ENCODE measurements around the gene KDM6B. TPM values are rescaled to one million over a fixed set of nuclear protein-coding genes. Genes with fewer than 3 reads are reported as not detected.
A peak's percentile ranks its signal among the peaks of the same experiment; 100 is the strongest.
"Not testable (repeated sequence)": the region's sequence is repeated elsewhere in the genome, so short reads cannot be mapped to it uniquely, and the experiment has no call there.

KDM6B gene
- total RNA-seq, 1 donor from 2014 or later = 38.2 TPM

- Mint-ChIP-seq H3K9me3 (ENCODE audit: low read depth) (no peaks in the 10 kb centered on the region), H3K27ac (ENCODE audit: unreplicated experiment) (no peak within 1 kb of the TSS), H3K27me3 (ENCODE audit: low read depth) (no peaks in the 10 kb centered on the region), H3K4me1 (ENCODE audit: low read depth) (peaks cover 4% of the 10 kb centered on the region), H3K36me3 (ENCODE audit: low read depth) (no peaks in the 10 kb centered on the region), H3K4me3 (ENCODE audit: unreplicated experiment) (no peak within 1 kb of the TSS)
- DNase-seq (ENCODE audit: low spot score) = peak; percentile 93
- no peak for TF ChIP-seq CTCF (IDR thresholded peaks at IDR 0.05)
These were observed 23.9 kb downstream of the KDM6B start, which contains the start of gene CYB5D1 for GRCh38 chr17:7857713-7858521. Gene CYB5D1, plus strand, starts transcription at chr17:7858003. Its CDS starts 132 bp downstream, at chr17:7858135.

- DNase-seq (ENCODE audit: low spot score) = no peak
- Mint-ChIP-seq H3K36me3 (ENCODE audit: low read depth) (no peaks in the 10 kb centered on the region), H3K4me1 (ENCODE audit: low read depth) (peaks cover 4% of the 10 kb centered on the region), H3K4me3 (ENCODE audit: unreplicated experiment) (no peak overlapping the region), H3K9me3 (ENCODE audit: low read depth) (no peaks in the 10 kb centered on the region), H3K27ac (ENCODE audit: unreplicated experiment) (no peak overlapping the region), H3K27me3 (ENCODE audit: low read depth) (no peaks in the 10 kb centered on the region)
- TF ChIP-seq CTCF (IDR thresholded peaks at IDR 0.05) = peak; percentile 71
These were observed 24.4 kb downstream of the KDM6B start for GRCh38 chr17:7858522-7858810.

DNA sequence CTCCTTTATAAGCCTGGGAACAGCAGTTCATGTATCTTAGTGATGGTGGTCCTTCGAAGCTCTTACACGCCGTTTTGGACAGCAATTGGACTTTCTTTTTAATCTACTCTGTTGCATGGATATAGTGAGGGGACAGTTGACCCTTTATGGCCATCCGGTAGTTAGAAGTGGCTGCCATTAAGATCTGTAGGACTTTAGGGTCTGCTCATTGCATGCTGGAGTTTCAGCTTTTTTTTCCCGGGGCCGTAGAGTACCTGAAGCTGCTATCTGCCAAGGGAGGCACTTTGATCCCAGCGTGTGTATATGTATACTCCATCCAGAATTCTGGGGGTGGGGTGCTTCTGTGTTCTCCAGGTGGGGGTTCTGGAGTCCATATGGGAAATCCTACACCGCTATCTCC, 25.0 kb downstream of the KDM6B start:
- Mint-ChIP-seq H3K27me3 (ENCODE audit: low read depth) (no peaks in the 10 kb centered on the region), H3K4me3 (ENCODE audit: unreplicated experiment) (no peak overlapping the region), H3K27ac (ENCODE audit: unreplicated experiment) (no peak overlapping the region), H3K9me3 (ENCODE audit: low read depth) (no peaks in the 10 kb centered on the region), H3K36me3 (ENCODE audit: low read depth) (no peaks in the 10 kb centered on the region), H3K4me1 (ENCODE audit: low read depth) (peaks cover 4% of the 10 kb centered on the region)
- TF ChIP-seq CTCF (IDR thresholded peaks at IDR 0.05) = no peak
- no peak for DNase-seq (ENCODE audit: low spot score)

DNA sequence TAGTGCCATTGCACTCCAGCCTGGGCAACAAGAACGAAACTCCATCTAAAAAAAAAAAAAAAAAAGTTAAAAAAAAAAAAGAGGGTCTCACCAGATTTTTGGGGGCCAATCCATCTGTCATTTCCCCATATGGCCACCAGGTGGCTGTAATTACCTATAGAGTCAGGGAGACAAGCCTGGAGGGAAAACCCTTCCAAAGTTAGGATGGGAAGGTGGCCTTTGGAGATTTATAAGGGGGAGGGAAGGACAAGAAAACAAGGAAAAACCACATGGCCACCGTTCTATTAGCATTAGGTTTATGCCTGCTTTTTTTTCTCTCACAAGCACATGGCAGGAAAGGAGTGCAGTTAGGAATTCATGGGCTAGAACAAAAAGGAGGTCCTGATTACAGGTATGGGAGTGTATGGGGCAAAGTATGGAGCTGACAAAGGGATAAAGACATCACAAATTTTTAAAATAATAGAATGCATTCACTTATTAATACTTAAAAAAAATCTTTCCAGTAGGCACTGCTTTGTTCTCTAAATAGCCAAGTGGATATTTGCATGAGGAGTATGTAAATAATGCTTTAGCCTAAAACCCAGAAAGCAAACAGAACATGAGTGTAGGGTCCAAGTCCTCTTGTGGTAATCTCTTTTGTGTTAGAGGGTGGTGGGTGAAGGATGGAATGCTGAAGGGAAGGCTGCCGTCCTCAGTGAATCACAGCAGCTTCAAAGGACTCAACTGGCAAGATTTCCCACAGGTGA, 28.8 kb downstream of the KDM6B start:
- no peaks in the 10 kb centered on the region for H3K9me3 Mint-ChIP-seq (ENCODE audit: low read depth)
- peaks cover 8% of the 10 kb centered on the region for H3K36me3 Mint-ChIP-seq (ENCODE audit: low read depth)
- no peak overlapping the region for H3K4me3 Mint-ChIP-seq (ENCODE audit: unreplicated experiment)
- H3K27me3 Mint-ChIP-seq (ENCODE audit: low read depth) = no peaks in the 10 kb centered on the region
- H3K27ac Mint-ChIP-seq (ENCODE audit: unreplicated experiment) = no peak overlapping the region
- H3K4me1 Mint-ChIP-seq (ENCODE audit: low read depth) = peaks cover 4% of the 10 kb centered on the region
- TF ChIP-seq CTCF (IDR thresholded peaks at IDR 0.05) = peak; percentile 88
- no peak for DNase-seq (ENCODE audit: low spot score)

GRCh38 chr17:7864384-7864783, 30.4 kb downstream of the KDM6B start:
- H3K4me1 Mint-ChIP-seq (ENCODE audit: low read depth) = not testable (repeated sequence)
- H3K36me3 Mint-ChIP-seq (ENCODE audit: low read depth) = peaks cover 10% of the 10 kb centered on the region

More at GRCh38 chr17:7864384-7864783, 30.4 kb downstream of the KDM6B start:
- not testable (repeated sequence) for DNase-seq (ENCODE audit: low spot score); H3K27ac Mint-ChIP-seq (ENCODE audit: unreplicated experiment); H3K27me3 Mint-ChIP-seq (ENCODE audit: low read depth); H3K9me3 Mint-ChIP-seq (ENCODE audit: low read depth); H3K4me3 Mint-ChIP-seq (ENCODE audit: unreplicated experiment)

Measured in chondrocyte (in vitro differentiated cells).